Measurements from ENCODE around the gene MED16.
"Not testable (repeated sequence)": the region's sequence is repeated elsewhere in the genome, so short reads cannot be mapped to it uniquely, and the experiment has no call there.

The MED16 gene

GRCh38 chr19:829129-829758 lies 63.7 kb downstream of the MED16 start:
- DNase-seq (ENCODE audit: low read depth in 2 of 2) = no peak

- DNase-seq (ENCODE audit: low read depth in 2 of 2) = no peak
Observed at GRCh38 chr19:827710-828321, 65.2 kb downstream of the MED16 start, which contains the start of gene AZU1. Gene AZU1, plus strand, starts transcription at chr19:827837. Its CDS starts 10 bp downstream, at chr19:827847.

- no peak for DNase-seq (ENCODE audit: low read depth in 2 of 2)
Observed at GRCh38 chr19:827314-827709, 65.7 kb downstream of the MED16 start.

GRCh38 chr19:825897-826644 lies 66.9 kb downstream of the MED16 start:
- DNase-seq (ENCODE audit: low read depth in 2 of 2) = no peak

- DNase-seq (ENCODE audit: low read depth in 2 of 2) = no peak
Observed at GRCh38 chr19:824885-825284, 68.1 kb downstream of the MED16 start.

- no peak for DNase-seq (ENCODE audit: low read depth in 2 of 2)
Observed at GRCh38 chr19:823565-824121, 69.3 kb downstream of the MED16 start.

- DNase-seq (ENCODE audit: low read depth in 2 of 2) = no peak
Observed at GRCh38 chr19:821825-822503, 71.0 kb downstream of the MED16 start, which contains the start of gene PLPPR3. Gene PLPPR3, minus strand, starts transcription at chr19:821955. Its CDS starts 396 bp downstream, at chr19:821559.

GRCh38 chr19:821231-821824 lies 71.7 kb downstream of the MED16 start:
- no peak for DNase-seq (ENCODE audit: low read depth in 2 of 2)

GRCh38 chr19:820212-820611 lies 72.8 kb downstream of the MED16 start:
- DNase-seq (ENCODE audit: low read depth in 2 of 2) = not testable (repeated sequence)
